DND-41 (cell line): Measurements from ENCODE around the gene PUS3.

Experiments used
- ATAC-seq: fragments of 200-7000 bp; cut with Tn5 transposase; 3 replicates; pipeline ENCODE4 v1.9.1; 2021; ENCODE audit warnings: low read depth; ENCODE audit not compliant: insufficient read depth
- DNase-seq: peaks from one replicate; pipeline ENCODE4 v3.0.0-alpha.2; 2020
- H2AFZ ChIP-seq: 2 replicates; pipeline ENCODE4 v1.6.0; 2012; ENCODE audit warnings: low read depth, low read length
- H3K27ac ChIP-seq: 2 replicates; pipeline ENCODE4 v1.5.1; 2012; ENCODE audit warnings: low read length, inconsistent platforms
- H3K27me3 ChIP-seq: fragments of 200-600 bp; sonication (generic); 2 replicates; pipeline ENCODE4 v1.6.0; 2012; ENCODE audit warnings: low read length, mild to moderate bottlenecking, inconsistent platforms; ENCODE audit not compliant: insufficient read depth, poor library complexity
- H3K36me3 ChIP-seq: 2 replicates; pipeline ENCODE4 v1.5.1; 2012; ENCODE audit warnings: low read length, inconsistent platforms; ENCODE audit not compliant: insufficient read depth
- H3K4me1 ChIP-seq: 2 replicates; pipeline ENCODE4 v1.5.1; 2012; ENCODE audit warnings: mild to moderate bottlenecking, low read length; ENCODE audit not compliant: insufficient read depth
- H3K4me2 ChIP-seq: 2 replicates; pipeline ENCODE4 v1.6.0; 2012; ENCODE audit warnings: mild to moderate bottlenecking, moderate library complexity, low read length, inconsistent platforms; ENCODE audit not compliant: insufficient read depth
- H3K4me3 ChIP-seq, 2 experiments: fragments of 200-600 bp in 1 of 2; shearing (Covaris generic) in 1 of 2; 2 replicates each; pipeline ENCODE4 v1.5.1; 2012 to 2016; ENCODE audit warnings: inconsistent platforms in 2 of 2, low read length in 2 of 2, mild to moderate bottlenecking in 2 of 2, low read depth in 1 of 2, moderate library complexity in 1 of 2
- H3K79me2 ChIP-seq: 2 replicates; pipeline ENCODE4 v1.6.0; 2012; ENCODE audit warnings: low read length, inconsistent platforms; ENCODE audit not compliant: insufficient read depth
- H3K9ac ChIP-seq: 2 replicates; pipeline ENCODE4 v1.6.0; 2012; ENCODE audit warnings: low read depth, mild to moderate bottlenecking, inconsistent platforms, low read length, moderate library complexity
- H3K9me3 ChIP-seq: 2 replicates; pipeline ENCODE4 v1.5.1; 2012; ENCODE audit warnings: low read length, moderate library complexity, mild to moderate bottlenecking, inconsistent platforms; ENCODE audit not compliant: insufficient read depth, severe bottlenecking
- H4K20me1 ChIP-seq: 2 replicates; pipeline ENCODE4 v1.6.0; 2012; ENCODE audit warnings: low read length; ENCODE audit not compliant: insufficient read depth
- CTCF ChIP-seq: IDR thresholded peaks from 2 replicates; pipeline ENCODE4 v1.5.1; 2012; ENCODE audit warnings: borderline replicate concordance, low read length, moderate library complexity, mild to moderate bottlenecking; ENCODE audit not compliant: poor library complexity, severe bottlenecking; ENCODE audit errors: extremely low read depth
- EZH2 ChIP-seq: IDR thresholded peaks from 3 replicates; pipeline ENCODE4 v1.6.1; 2012; ENCODE audit warnings: borderline replicate concordance, low read depth, mild to moderate bottlenecking, moderate library complexity, low read length, inconsistent platforms; ENCODE audit not compliant: severe bottlenecking

The PUS3 gene

GRCh38 chr11:125902277-125902926 lies 604 bp downstream of the PUS3 start:
- TF ChIP-seq CTCF (no peak), EZH2 (no peak)
- Histone ChIP-seq H2AFZ (peak overlapping the region; percentile 94), H3K79me2 (peaks cover 44% of the 10 kb centered on the region), H3K4me2 (peak overlapping the region; percentile 73), H3K27ac (peak overlapping the region; percentile 85), H3K4me1 (peaks cover 20% of the 10 kb centered on the region), H4K20me1 (no peaks in the 10 kb centered on the region), H3K9ac (peak overlapping the region; percentile 69), H3K27me3 (no peaks in the 10 kb centered on the region), H3K4me3 (peak overlapping the region; percentile 87 to 96), H3K36me3 (peaks cover 13% of the 10 kb centered on the region), H3K9me3 (no peaks in the 10 kb centered on the region)
- no peak for ATAC-seq
- no peak for DNase-seq

- Histone ChIP-seq H3K4me1 (peaks cover 20% of the 10 kb centered on the region), H3K36me3 (peaks cover 13% of the 10 kb centered on the region), H3K9ac (peak overlapping the region; percentile 7), H4K20me1 (no peaks in the 10 kb centered on the region), H3K4me2 (peak overlapping the region; percentile 73), H3K9me3 (no peaks in the 10 kb centered on the region), H2AFZ (no peak overlapping the region), H3K27me3 (no peaks in the 10 kb centered on the region), H3K27ac (no peak overlapping the region), H3K4me3 (peak overlapping the region; percentile 87 to 96; a peak in 3 of 4 replicates), H3K79me2 (peaks cover 48% of the 10 kb centered on the region)
- no peak for ATAC-seq
- DNase-seq, result no peak
- TF ChIP-seq EZH2, result no peak
- no peak for TF ChIP-seq CTCF
These were observed 1.1 kb downstream of the PUS3 start for GRCh38 chr11:125901872-125902271.

GRCh38 chr11:125892994-125893393 lies 10.0 kb downstream of the PUS3 start:
- ATAC-seq (no peak), DNase-seq (no peak)
- H4K20me1 ChIP-seq, result peaks cover 11% of the 10 kb centered on the region; the same call in 1 of the 2 replicates
- H3K79me2 ChIP-seq, result peaks cover 48% of the 10 kb centered on the region
- H2AFZ ChIP-seq, result no peak overlapping the region
- TF ChIP-seq EZH2 (no peak), CTCF (no peak)
- H3K4me1 ChIP-seq, result peaks cover 25% of the 10 kb centered on the region
- H3K27me3 ChIP-seq, result no peaks in the 10 kb centered on the region
- no peak overlapping the region for H3K4me2 ChIP-seq
- H3K9ac ChIP-seq, result no peak overlapping the region
- no peaks in the 10 kb centered on the region for H3K9me3 ChIP-seq
- H3K27ac ChIP-seq, result no peak overlapping the region
- H3K36me3 ChIP-seq, result peaks cover 43% of the 10 kb centered on the region
- H3K4me3 ChIP-seq, result no peak overlapping the region
